22Rv1 (cell line): Measurements from ENCODE around the gene GLYATL3.

ENCODE experiments used
- H3K27ac ChIP-seq: fragments of 450-650 bp; 2 replicates; pipeline ENCODE4 v1.5.1; 2017
- CTCF ChIP-seq: fragments of 450-650 bp; IDR thresholded peaks from 2 replicates; pipeline ENCODE4 v1.5.1; 2017; ENCODE audit warnings: mild to moderate bottlenecking
- ZFX ChIP-seq: fragments of 450-650 bp; IDR thresholded peaks from 2 replicates; pipeline ENCODE4 v1.6.1; 2017; ENCODE audit warnings: antibody characterized with exemption, borderline replicate concordance

Gene GLYATL3

GRCh38 chr6:49570474-49571079, 70.9 kb downstream of the GLYATL3 start:
- TF ChIP-seq ZFX (no peak), CTCF (no peak)
- H3K27ac ChIP-seq, result no peak overlapping the region

GRCh38 chr6:49576618-49577017, 76.9 kb downstream of the GLYATL3 start:
- no peak for TF ChIP-seq CTCF
- no peak overlapping the region for H3K27ac ChIP-seq
